Stimulated activated CD8-positive, alpha-beta memory T cell treated with anti-CD3 and anti-CD28 coated beads, Interleukin-4, amount 100 ng/mL, for 24 hours (primary cell): Measurements from ENCODE around the gene SPANXN4.
A peak's percentile ranks its signal among the peaks of the same experiment; 100 is the strongest.

Experiments
- DNase-seq: peaks from one replicate; pipeline ENCODE4 v3.0.0-alpha.2; 2020; ENCODE audit warnings: low read depth

The SPANXN4 gene

GRCh38 chrX:143025628-143026027 lies at the start of gene SPANXN4:
Gene SPANXN4 (plus strand): TSS chrX:143025928. CDS start chrX:143026015, 87 bp downstream.
- no peak for DNase-seq

GRCh38 chrX:142977128-142977914 lies 48.4 kb upstream of the SPANXN4 start:
- DNase-seq: no peak

GRCh38 chrX:142978130-142978684 lies 47.5 kb upstream of the SPANXN4 start:
- no peak for DNase-seq

GRCh38 chrX:142982679-142983078 lies 43.0 kb upstream of the SPANXN4 start:
- DNase-seq: no peak

- DNase-seq: no peak
Measured at GRCh38 chrX:142994988-142995387, 30.7 kb upstream of the SPANXN4 start.

GRCh38 chrX:142998447-142999198 lies 27.1 kb upstream of the SPANXN4 start:
- no peak for DNase-seq

- no peak for DNase-seq
Measured at GRCh38 chrX:142999199-142999701, 26.5 kb upstream of the SPANXN4 start.

- DNase-seq: no peak
Measured at GRCh38 chrX:143002206-143002605, 23.5 kb upstream of the SPANXN4 start.

- peak; percentile 1 for DNase-seq
Measured at GRCh38 chrX:143017272-143017671, 8.5 kb upstream of the SPANXN4 start.

GRCh38 chrX:143027275-143027674 lies 1.5 kb downstream of the SPANXN4 start:
- DNase-seq: no peak

GRCh38 chrX:143047511-143047910 lies 21.8 kb downstream of the SPANXN4 start:
- DNase-seq: no peak

- no peak for DNase-seq
Measured at GRCh38 chrX:143058120-143058519, 32.4 kb downstream of the SPANXN4 start.

- DNase-seq: no peak
Measured at GRCh38 chrX:143081231-143081630, 55.5 kb downstream of the SPANXN4 start.

GRCh38 chrX:143082537-143082936 lies 56.8 kb downstream of the SPANXN4 start:
- DNase-seq: no peak
